HG03135 (cell line): ENCODE results near the gene MXD3.
"Not testable (repeated sequence)": the region's sequence is repeated elsewhere in the genome, so short reads cannot be mapped to it uniquely, and the experiment has no call there.

Experiments used
- ATAC-seq: cut with Tn5 transposase; IDR thresholded peaks from one replicate; pipeline ENCODE4 v1.9.1; 2021; ENCODE audit warnings: mild to moderate bottlenecking, moderate library complexity; ENCODE audit not compliant: unreplicated experiment

MXD3 gene

DNA sequence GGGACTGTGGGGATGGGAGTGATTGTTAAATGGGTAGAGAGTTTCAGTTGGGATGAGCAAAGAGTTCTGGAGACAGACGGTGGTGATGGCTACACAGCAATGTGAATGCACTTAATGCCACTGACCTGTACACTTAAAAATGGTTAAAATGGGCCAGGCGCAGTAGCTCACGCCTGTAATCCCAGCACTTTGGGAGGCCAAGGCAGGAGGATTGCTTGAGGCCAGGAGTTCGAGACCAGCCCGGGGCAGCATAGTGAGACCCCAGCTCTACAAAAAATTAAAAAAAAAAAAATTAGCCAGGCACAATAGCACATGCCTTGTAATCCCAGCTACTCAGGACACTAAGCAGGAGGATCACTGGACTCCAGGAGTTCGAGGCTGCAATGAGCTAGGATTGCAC is 32.1 kb upstream of the MXD3 start:
- no peak for ATAC-seq

DNA sequence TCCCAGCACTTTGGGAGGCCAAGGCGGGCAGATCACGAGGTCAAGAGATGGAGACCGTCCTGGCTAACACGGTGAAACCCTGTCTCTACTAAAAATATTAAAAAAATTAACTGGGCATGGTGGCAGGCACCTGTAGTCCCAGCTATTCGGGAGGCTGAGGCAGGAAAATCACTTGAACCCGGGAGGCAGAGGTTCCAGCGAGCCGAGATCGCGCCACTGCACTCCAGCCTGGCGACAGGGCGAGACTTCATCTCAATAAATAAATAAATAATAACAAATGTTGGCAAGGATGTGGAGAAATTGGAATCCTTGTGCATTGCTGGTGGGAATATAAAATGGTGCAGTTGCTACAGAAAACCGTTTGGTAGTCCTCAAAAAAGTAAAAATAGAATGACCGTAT is 31.3 kb upstream of the MXD3 start:
- ATAC-seq: not testable (repeated sequence)

DNA sequence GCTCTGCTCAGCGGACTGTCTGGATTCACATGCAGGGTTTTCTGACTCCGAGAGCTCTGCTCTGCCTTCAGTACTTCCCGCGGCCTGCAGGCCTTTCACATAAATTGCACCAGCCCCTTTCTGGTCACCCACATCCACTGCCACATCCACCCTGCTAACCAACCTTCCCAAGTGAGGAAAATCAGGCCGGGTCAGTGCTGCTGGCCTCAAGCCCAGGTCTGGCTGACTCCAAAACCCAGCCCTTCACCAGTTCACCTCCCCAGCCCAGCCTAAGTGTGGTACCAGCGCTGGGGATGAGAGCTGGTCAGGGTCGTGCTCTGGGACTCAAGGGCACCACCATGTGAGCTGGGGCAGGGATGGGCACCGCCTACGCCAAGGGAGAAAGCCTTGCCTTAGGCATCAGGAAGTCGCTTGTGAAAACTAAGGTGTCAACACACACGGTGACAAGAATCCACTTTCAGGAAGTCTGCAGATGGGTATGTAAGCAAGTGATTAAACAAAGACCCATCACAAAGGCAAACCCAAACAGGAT is 27.5 kb upstream of the MXD3 start:
- ATAC-seq: no peak

DNA sequence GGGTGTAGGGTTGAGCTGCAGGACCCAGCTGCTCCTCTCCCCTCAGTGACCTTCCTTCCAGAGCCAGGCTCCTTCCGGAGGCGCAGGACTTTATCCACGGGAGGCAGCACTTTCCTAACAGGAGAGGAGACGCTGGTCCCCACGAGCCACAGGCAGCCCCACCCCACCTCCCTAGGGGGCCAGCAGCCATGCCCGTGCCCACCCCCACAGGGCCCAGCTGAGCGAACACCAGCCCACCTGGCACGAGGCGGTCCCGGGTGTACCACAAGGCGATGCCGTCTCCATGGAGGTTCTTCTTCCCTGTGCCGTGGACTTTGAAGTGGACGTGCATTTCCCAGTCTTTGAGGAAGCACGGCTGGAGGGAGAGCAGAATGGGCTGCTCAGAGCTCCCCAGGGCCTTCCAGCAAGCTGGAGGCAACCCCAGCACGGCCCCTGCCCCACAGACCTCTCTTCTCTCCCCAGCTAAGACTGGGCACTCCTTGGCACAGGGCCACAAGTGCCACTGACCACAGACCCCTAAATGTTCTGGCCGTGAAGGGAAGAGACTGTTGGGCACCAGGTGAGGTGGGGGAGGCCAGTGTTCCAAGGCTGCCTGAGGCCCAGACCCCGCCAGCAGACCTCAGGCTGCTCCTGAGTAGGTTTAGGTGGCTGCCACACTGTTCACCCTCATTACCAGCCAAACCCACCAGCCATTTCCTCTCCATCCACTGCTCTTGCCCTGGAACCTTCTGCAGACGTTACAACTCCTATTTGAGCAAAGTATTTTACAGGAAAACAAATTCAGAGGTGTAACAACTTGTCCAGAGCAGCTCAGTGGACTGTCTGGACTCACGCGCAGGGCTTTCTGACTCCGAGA is 26.8 kb upstream of the MXD3 start:
- ATAC-seq: no peak

DNA sequence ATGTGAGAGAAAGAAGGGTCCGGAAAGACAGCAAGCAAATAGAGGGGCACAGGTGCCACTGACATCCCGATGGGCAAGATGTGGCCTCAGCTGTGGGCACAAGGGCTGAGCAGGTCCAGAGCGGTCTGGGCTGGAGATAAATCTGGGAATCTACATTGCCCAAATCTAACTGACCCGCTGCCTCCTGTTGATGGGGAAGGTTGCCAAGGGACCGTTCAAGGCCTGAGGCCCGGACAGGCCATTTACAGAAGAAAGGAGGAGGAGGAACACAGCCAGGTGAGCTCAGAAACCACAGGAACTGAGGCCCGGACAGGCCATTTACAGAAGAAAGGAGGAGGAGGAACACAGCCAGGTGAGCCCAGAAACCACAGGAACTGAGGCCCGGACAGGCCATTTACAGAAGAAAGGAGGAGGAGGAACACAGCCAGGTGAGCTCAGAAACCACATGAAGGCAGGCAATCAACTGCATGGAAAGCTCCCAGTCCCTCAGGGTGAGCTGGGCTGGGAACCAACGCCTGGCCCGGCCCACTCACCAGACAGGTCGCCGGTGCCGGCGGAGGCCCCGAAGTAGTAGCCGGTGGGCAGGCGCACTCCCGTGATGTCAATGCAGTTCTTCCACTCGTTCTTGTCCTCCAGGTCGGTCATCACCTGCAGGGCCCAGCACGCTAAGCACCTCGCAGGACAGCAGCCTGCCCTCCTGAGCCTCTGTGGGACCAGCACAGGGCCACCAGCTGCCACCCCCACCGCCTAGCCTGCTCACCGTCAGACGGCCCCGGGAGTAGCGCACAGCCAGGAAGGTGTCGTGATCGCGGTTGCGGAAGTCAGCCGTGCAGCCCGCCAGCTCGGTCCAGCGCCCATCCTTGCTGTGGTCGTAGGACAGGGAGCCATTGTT is 25.2 kb upstream of the MXD3 start:
- ATAC-seq: no peak

DNA sequence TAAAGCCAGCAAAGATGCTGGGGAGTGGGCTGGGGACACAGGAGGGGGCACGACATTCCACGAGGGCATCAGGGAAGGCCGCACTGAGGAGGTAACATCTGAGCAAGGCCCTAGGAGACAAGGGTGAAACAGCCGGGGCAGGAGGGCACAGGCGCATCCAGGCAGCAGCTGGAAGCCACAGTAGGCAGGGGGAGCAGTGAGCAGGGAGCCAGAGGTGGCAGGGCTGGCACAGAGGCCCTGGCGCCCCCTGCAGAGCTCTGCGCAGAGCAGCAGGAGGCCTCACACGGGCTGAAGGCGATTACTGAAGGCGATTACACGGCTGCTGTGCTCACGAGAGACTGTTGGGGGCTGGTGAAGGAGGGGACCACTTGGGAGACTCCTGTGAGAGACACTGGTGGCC is 24.4 kb upstream of the MXD3 start:
- no peak for ATAC-seq

DNA sequence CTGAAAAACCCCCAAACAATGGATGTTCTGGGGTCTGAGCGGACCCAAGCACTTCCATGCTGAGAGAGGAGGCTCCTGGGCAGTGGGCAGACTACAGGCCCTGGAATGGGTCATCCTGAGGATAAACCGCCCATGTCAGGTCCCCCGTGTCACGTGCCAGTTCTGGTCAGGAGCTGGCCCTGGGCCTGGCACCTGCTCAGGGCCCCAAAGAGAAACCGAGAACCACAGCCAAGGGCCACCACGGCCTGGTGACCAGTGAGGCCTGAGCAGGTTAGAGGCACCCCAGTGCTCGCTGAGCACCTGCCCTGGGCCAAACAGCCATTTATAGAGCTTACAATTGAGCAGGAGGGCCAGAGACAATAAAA is 24.0 kb upstream of the MXD3 start:
- ATAC-seq: no peak

DNA sequence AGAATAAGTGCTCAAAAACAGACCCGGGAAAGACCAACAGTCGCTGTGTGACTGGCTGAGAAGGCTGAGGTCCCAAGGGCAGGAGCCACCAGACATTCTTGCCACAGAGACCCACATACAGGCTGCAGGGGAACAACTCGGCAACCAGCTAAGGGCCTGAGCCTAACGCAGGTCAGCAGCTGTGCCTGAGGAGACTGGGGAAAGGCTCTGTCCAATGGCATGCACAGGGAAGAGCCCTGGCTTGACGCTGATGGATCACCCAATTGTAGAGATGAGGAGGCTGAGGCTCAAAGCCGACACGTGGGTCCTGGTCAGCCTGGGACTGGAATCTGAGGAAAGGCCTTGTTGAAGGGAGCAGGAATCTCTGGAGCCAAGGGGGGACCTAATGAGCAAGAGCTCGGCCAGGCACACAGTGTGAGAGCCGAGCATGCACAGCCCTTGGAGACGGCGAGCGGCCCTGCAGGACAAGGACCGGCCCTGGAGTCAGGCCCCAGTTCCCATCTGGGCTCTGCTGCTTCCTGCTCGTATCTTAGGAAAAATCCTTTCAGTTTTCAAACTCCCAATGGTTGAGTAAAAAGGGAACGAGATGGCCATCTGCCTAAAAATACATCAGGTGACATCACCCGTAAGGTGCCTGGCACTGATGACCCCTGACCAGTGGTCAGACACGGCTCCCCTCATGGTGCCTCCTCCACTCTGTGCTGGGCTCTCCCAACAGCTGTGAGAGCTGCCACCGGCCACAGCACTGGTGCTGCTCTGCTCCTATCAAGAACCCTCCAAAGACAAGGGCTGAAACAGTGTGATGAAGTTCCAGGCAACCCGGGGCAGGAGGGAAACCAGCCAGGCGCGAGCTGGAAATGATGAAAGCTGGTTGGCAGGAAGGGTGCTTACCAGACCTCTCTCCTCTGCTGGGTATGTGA is 23.3 kb upstream of the MXD3 start:
- no peak for ATAC-seq

DNA sequence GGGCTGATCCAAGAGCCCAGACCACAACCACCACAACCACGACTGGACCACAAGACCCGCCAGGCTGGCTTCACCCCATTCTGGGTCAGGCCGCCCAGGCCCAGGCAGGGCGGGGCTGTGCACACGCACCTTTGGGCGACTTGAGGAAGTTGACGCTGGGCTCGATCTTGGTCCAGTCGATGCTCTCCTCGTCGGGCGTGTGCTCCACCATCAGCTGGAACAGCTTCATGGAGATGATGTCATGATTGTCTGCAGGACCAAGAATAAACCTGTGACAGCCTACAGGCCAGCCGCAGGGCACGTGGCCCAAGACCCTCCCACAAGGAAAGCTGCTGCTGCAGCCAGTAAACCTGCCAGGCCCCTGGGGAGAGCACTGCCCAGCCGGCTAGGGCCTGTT is 22.5 kb upstream of the MXD3 start:
- ATAC-seq: no peak

DNA sequence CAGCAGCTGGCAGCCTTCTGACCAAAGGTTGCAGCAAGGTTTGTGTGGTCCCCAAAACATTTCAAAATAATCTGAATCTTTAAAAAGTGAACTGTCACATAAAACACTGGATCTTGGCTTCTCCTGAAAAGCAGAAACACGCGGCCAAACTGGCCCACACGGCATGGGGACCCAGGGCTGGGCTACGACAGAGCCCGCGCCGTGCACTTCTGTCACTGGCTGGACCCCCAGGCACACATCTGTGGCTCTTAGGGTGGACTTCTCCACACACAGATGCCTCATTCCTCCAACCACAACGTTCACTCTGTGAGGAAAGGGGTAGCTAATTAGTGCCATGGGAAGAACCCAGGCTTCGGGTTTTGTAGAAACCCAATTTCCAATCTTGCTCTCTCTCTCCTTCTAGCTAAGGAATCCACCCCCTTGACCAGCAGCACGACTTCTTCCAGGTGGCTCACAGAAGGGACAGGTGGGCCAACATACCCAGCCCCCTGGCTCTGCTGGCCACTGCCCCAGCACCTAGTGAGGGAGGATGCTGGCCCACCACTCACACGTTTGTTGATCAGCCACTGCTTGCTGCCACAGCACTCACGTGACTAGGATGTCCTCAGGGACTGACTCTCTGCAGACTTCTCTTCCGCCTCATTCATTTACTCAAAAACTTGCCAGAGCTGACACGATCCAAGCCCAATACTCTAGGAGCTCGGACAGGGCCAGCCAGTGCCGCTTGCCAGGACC is 21.9 kb upstream of the MXD3 start:
- no peak for ATAC-seq

DNA sequence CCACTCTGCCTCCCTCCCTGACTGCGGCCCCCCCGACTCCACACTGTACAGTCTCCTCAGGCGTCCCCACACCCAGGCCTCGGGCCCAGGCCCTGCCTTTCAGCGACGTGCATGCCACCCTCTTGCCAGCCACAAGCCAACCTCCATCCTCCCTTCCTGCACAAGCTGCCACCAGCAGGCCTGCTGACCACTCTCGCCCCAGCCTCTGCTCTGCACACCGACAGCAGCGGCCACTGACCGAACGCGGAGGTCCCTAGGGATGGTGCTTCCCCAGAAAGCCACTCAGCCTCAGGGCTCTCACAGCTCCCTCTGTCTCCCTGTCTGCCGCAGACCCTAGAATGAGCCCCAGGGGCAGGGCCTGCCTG is 21.2 kb upstream of the MXD3 start:
- ATAC-seq: no peak

DNA sequence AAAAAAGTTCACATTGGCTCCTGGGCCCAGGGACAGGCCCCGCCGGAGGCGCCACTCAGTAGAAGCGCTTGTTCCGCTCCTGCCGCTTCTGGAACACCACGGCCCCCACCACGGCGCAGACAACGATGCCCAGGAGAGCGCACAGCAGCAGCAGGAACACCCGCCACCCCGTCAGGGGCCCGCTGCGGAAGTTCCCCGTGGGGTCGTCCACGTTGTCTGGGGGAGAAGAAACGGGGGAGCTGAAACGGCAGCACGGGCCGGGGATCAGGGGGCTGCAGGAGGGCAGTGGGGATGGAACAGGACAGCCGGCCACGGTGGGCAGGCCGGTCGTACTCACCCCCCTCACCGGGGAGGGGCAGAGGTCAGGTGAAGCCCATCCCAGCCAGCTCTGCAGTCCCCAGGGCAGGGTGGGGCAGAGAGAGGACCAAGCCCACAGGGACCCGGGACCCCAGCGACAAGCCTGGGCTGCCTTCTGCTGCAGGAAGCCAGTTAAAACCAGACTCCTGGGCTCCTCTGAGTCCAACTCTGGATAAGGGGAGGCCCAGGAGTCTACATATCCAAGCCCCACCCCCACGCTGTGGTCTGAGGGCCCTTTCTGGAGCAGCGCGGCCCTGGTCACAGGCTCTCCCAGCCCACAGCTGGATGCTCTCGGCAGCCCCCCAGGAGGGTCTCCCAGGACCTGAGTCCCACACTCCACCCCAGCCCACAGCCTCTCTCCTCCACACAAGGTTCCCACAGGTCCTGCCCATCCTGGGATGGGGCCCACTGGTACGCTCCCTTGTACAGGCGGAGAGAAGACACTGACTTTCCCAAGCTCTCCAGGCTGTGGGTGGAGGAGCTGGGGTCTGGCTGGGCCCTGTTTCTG is 20.6 kb upstream of the MXD3 start:
- no peak for ATAC-seq

DNA sequence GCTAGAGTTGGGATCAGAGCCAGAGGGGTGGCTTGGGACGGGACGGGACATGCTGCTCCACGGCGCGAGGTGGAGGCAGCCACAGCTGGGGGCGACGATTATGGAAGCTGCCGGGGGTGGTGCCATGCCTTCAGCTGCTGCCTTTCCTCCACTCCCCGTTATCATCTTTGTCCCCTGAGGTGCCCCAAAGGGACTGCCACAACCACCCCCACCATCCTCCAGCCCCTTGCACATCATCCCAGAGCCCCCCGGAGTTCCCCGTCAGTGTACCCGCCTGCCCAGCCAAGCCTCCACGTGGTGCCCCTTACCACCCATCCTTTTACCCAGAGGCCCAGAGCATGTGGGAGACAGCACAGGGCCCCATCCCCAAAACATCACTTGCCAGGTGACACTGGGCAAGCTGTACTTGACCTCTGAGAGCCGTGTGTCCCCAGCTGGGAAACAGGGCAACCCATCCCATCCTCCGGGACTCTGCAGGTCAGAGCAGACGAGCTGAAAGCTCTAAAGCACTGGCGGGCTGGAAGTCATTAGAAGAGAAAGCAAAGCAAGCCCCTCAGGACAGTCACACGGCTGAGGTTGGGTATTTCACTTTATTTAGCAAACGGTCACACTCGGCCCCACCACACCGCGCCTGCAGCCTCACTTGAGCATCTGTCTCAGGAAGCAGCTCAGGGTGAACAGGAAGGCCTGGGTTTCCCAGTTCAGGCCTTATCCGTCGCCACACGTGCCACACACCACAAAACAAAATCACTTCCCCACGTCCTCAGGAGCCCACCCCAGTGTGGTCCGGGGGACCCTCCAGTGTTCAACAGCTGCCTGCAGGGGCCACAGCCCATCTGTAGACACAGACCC is 19.5 kb upstream of the MXD3 start:
- ATAC-seq: no peak

DNA sequence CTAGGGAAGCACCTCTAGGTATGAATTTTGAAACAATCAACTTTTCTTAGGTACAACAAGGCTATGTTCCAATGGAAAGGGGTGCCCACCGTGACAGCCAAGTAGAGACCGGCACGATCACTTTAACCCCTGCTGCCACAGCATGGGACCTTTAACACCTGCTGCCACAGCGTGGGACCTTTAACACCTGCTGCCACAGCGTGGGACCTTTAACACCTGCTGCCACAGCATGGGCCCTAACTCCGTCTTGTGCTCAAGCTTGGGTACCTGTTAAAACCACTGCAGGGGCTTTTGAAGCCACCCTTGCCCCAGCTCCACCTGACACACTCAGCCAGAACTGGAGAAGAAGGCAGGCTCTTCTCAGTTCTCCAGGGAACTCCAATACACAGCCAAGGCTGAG is 18.2 kb upstream of the MXD3 start:
- no peak for ATAC-seq

DNA sequence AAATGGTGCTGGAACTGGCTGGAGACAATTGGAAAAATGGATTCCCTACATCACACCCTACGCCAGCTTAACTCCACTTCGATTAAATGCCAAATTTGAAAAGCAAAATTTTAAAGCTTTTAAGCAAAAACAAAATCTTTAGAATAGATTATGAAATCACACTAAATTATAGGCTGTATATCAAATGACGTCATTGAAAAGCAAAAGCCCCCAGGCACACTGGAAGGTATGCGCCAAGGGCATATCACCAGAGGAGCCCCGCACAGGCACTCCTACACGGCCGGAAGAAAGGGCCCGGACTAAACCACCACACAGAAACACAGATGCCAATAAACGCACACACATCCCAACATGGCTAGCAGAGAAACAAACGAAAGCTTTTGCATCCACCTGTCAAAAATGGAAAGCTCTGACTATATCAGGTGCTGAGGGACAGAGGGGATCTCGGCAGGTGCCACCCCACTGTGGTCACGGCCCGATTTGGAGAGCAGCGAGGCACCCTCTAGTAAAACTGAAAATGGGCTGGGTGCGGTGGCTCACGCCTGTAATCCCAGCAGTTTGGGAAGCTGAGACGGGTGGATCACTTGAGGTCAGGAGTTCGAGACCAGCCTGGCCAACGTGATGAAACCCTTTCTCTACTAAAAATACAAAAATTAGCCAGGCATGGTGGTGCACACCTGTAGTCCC is 17.0 kb upstream of the MXD3 start:
- no peak for ATAC-seq

DNA sequence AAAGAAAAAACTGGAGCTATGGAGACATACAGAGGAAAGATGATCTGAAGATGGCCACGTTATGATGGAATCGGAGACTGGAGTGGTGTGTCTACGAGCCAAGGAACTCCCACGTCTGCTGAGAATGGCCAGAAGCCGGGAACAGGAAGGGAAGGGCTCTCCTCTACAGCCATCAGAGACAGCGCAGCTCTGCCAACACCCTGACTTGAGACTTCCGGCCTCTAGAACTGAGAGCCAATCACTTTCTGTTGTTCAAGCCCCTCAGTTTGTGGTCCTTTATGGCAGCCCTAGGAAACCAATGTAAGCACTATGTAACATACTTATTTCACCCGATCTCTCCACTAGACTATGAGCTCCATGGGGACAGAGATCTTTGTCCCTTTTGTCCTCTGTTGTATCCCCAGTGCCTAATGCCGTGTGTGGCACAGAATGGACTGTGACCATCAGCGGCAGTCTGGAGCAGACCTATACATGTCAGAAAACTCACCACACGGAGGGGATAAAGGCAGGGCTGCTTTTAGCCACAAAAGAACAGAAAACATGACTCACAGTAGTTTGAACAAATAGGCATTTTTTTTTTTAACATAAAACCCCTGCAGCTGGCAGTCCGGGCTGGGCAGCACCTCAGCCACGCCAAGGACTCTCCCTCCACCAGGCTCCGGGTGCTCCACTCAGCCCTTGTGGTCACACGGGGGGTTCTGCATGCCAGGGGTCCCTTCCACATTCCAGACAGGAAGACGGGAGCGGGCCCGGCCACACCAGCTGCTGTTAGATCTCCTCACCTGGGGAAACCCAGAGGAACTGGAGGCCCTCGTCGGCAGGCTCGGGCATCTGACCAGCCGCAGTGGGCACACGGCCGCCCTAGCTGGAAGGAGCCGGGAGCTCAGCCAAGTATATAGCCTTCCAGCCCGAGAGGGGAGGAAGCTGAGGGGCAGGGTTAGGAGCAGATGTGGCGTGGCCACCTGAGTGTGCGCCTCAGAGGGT is 16.1 kb upstream of the MXD3 start:
- ATAC-seq: no peak
